CD4-positive, CD25-positive, alpha-beta regulatory T cell (primary cell): ENCODE measurements around the gene MPP4. TPM values are rescaled to one million over a fixed set of nuclear protein-coding genes. Genes with fewer than 3 reads are reported as not detected.
A peak's percentile ranks its signal among the peaks of the same experiment; 100 is the strongest.

Source experiments
- ATAC-seq, 2 donors: fragments of 150-1000 bp; cut with Tn5 transposase; one replicate each; pipeline ENCODE4 v1.10.0; 2021; ENCODE audit warnings: low read depth in 2 of 2, moderate number of reproducible peaks in 2 of 2, moderate library complexity in 1 of 2
- DNase-seq, 3 donors: peaks; one replicate each; pipeline versions ENCODE4 v3.0.0 to v3.0.0-alpha.2; 2012 to 2022; ENCODE audit warnings: mixed read lengths in 1 of 3
- H3K27ac ChIP-seq: one replicate; pipeline ENCODE4 v1.7.0; 2013; ENCODE audit warnings: mild to moderate bottlenecking, low read length; ENCODE audit not compliant: insufficient read depth, poor library complexity, severe bottlenecking
- H3K27me3 ChIP-seq: one replicate; pipeline ENCODE4 v1.7.0; 2013; ENCODE audit warnings: low read length; ENCODE audit not compliant: control insufficient read depth, insufficient read depth
- H3K36me3 ChIP-seq: one replicate; pipeline ENCODE4 v1.7.0; 2013; ENCODE audit warnings: mild to moderate bottlenecking, low read length, moderate library complexity; ENCODE audit not compliant: control insufficient read depth, insufficient read depth
- H3K4me1 ChIP-seq: 2 replicates; pipeline ENCODE4 v1.7.0; 2013; ENCODE audit warnings: mild to moderate bottlenecking, low read length; ENCODE audit not compliant: insufficient read depth, control insufficient read depth, poor library complexity, severe bottlenecking
- H3K4me3 ChIP-seq: one replicate; pipeline ENCODE4 v1.7.0; 2013; ENCODE audit warnings: low read depth, mild to moderate bottlenecking, low read length, moderate library complexity
- H3K9me3 ChIP-seq, 2 experiments: 1 replicate in 1 of 2; 2 replicates in 1 of 2; pipeline ENCODE4 v1.7.0; 2013; ENCODE audit warnings: low read length in 2 of 2, mild to moderate bottlenecking in 1 of 2, moderate library complexity in 1 of 2; ENCODE audit not compliant: control insufficient read depth in 2 of 2
- H3K27ac Mint-ChIP-seq, 3 donors: one replicate each; pipeline ENCODE4 v1.8.0; 2020 to 2022; ENCODE audit warnings: mild to moderate bottlenecking in 3 of 3, mixed read lengths in 3 of 3, moderate library complexity in 2 of 3
- H3K27me3 Mint-ChIP-seq: one replicate; pipeline ENCODE4 v1.8.0; 2022; ENCODE audit warnings: mild to moderate bottlenecking, mixed read lengths
- H3K36me3 Mint-ChIP-seq: one replicate; pipeline ENCODE4 v1.8.0; 2020; ENCODE audit warnings: mixed read lengths
- H3K4me1 Mint-ChIP-seq, 4 donors: one replicate each; pipeline ENCODE4 v1.8.0; 2020 to 2022; ENCODE audit warnings: mixed read lengths in 4 of 4, mild to moderate bottlenecking in 1 of 4
- H3K4me3 Mint-ChIP-seq, 4 donors: one replicate each; pipeline ENCODE4 v1.8.0; 2020 to 2022; ENCODE audit warnings: mild to moderate bottlenecking in 4 of 4, mixed read lengths in 4 of 4, moderate library complexity in 3 of 4
- H3K9me3 Mint-ChIP-seq, 7 donors: one replicate each; pipeline ENCODE4 v1.8.0; 2020 to 2022; ENCODE audit warnings: mixed read lengths in 7 of 7, mild to moderate bottlenecking in 3 of 7, moderate library complexity in 2 of 7
- polyA plus RNA-seq, 4 donors: library from polyadenylated mRNA; unstranded; fragments of 300-500 nt; fragmentation: Illumina TruSeq; gene quantifications; one replicate each; pipeline ENCODE4 v1.2.3, GENCODE V29; 2021
- total RNA-seq: library from RNA; stranded (reverse); gene quantifications from one replicate; pipeline ENCODE4 v1.2.3, GENCODE V29; 2022

Gene MPP4
- total and polyA plus RNA-seq, 5 donors from 2014 or later: not detected

DNA sequence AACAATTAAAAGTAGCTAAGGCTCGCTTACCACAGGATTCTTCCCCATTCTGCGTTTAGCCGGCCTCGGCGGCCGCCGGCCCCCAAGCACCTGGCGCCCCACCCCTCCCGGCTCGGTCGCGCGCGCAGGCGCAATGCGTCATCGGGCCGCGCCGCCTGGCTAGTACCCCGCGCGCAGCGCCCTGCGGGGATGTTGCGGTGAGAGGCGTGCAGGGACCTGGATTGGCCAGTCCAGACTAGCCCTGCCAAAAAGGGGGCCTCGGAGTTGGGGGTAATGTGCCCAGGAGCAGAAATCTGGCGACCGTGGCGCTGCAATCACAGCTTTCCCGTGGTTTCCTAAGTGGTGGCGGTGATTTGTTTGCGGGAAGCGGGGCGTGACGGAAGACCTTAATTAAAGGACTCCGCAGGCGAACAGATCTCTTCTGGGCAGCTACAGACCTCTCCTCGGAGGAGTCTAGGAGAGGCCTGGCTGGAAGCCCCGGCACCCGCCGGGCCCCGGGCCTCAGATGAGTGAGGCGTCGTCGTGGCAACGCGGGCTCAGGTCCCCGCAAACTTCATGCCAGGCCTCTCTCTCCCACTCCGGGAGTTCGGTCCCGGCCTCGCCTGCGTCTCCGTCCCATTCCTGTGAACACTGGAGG lies 55.7 kb downstream of the MPP4 start:
- Mint-ChIP-seq H3K36me3 (no peaks in the 10 kb centered on the region), H3K4me3 (peak overlapping the region; percentile 93 to 98 (median 95)), H3K9me3 (no peaks in the 10 kb centered on the region), H3K27ac (peak overlapping the region; percentile 97 to 99 (median 98)), H3K27me3 (peaks cover 7% of the 10 kb centered on the region), H3K4me1 (peaks cover 0 to 11% (median 10%) of the 10 kb centered on the region in 4 donors)
- Histone ChIP-seq H3K4me3 (peak overlapping the region; percentile 94), H3K4me1 (peaks cover 12% of the 10 kb centered on the region), H3K9me3 (no peaks in the 10 kb centered on the region), H3K27ac (peak overlapping the region; percentile 87), H3K36me3 (no peaks in the 10 kb centered on the region), H3K27me3 (no peaks in the 10 kb centered on the region)
- ATAC-seq (peak; percentile 87 to 89), DNase-seq (peak; percentile 79 to 90 (median 87))

DNA sequence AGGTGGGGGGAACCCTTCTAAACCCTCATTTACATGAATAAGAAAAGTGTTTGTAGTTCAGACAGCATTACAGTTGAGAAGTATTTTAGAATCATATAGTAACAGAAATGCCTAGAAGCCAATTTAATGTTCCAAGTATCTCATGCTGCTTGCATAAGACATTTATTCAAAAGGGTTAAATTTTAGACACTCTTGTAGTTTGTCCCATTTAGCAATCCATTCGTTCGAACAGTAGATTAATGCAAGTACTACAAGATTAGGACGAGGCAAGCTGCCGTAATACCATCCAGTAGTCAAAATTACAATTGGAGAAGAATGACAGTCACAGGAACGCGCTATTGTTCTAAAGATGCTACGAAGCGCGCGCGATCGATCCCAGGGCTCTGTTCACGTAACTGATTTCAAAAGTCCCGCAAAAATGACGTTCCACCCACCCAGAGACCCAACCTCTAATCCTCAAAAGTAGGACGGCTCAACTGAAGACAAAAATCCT lies 56.3 kb downstream of the MPP4 start:
- Mint-ChIP-seq H3K27me3 (peaks cover 6% of the 10 kb centered on the region), H3K4me1 (peaks cover 0 to 11% (median 10%) of the 10 kb centered on the region in 4 donors), H3K9me3 (no peaks in the 10 kb centered on the region), H3K4me3 (peak overlapping the region; percentile 93 to 98 (median 95)), H3K36me3 (no peaks in the 10 kb centered on the region), H3K27ac (peak overlapping the region; percentile 97 to 99 (median 98))
- H3K4me3 ChIP-seq: peak overlapping the region; percentile 94
- H3K27me3 ChIP-seq: no peaks in the 10 kb centered on the region
- no peaks in the 10 kb centered on the region for H3K36me3 ChIP-seq
- DNase-seq (no peak), ATAC-seq (peak; percentile 59 to 61)
- H3K27ac ChIP-seq: peak overlapping the region; percentile 87
- no peaks in the 10 kb centered on the region for H3K9me3 ChIP-seq
- peaks cover 12% of the 10 kb centered on the region for H3K4me1 ChIP-seq

GRCh38 chr2:201639205-201639604 lies 59.2 kb downstream of the MPP4 start:
- peaks cover 0 to 11% (median 10%) of the 10 kb centered on the region in 4 donors for H3K4me1 Mint-ChIP-seq
- Histone ChIP-seq H3K9me3 (no peaks in the 10 kb centered on the region), H3K36me3 (no peaks in the 10 kb centered on the region), H3K27me3 (no peaks in the 10 kb centered on the region), H3K4me3 (no peak overlapping the region), H3K4me1 (peaks cover 12% of the 10 kb centered on the region), H3K27ac (no peak overlapping the region)
- no peaks in the 10 kb centered on the region for H3K9me3 Mint-ChIP-seq
- H3K36me3 Mint-ChIP-seq: peaks cover 7% of the 10 kb centered on the region
- H3K4me3 Mint-ChIP-seq: peak overlapping the region in 1 of 4 donors; percentile 39
- H3K27ac Mint-ChIP-seq: no peak overlapping the region
- DNase-seq: no peak
- no peak for ATAC-seq
- H3K27me3 Mint-ChIP-seq: no peaks in the 10 kb centered on the region

- Mint-ChIP-seq H3K4me1 (peaks cover 0 to 7% (median 5%) of the 10 kb centered on the region in 4 donors), H3K27me3 (no peaks in the 10 kb centered on the region), H3K36me3 (peaks cover 7% of the 10 kb centered on the region), H3K9me3 (no peaks in the 10 kb centered on the region), H3K4me3 (no peak overlapping the region), H3K27ac (peak overlapping the region in 1 of 3 donors; percentile 38)
- Histone ChIP-seq H3K27ac (no peak overlapping the region), H3K27me3 (no peaks in the 10 kb centered on the region), H3K36me3 (no peaks in the 10 kb centered on the region), H3K4me1 (peaks cover 8% of the 10 kb centered on the region), H3K4me3 (no peak overlapping the region), H3K9me3 (no peaks in the 10 kb centered on the region)
- DNase-seq (no peak), ATAC-seq (no peak)
Measured at GRCh38 chr2:201638326-201638725, 60.1 kb downstream of the MPP4 start.

GRCh38 chr2:201633661-201634249 lies 64.7 kb downstream of the MPP4 start:
- Mint-ChIP-seq H3K9me3 (no peaks in the 10 kb centered on the region), H3K4me1 (peaks cover 0 to 2% (median 0%) of the 10 kb centered on the region in 4 donors), H3K36me3 (peaks cover 20% of the 10 kb centered on the region), H3K27ac (no peak overlapping the region), H3K4me3 (no peak overlapping the region), H3K27me3 (no peaks in the 10 kb centered on the region)
- Histone ChIP-seq H3K27ac (no peak overlapping the region), H3K27me3 (no peaks in the 10 kb centered on the region), H3K36me3 (peaks cover 15% of the 10 kb centered on the region), H3K9me3 (no peaks in the 10 kb centered on the region), H3K4me3 (no peak overlapping the region), H3K4me1 (no peaks in the 10 kb centered on the region)
- ATAC-seq: no peak
- no peak for DNase-seq

GRCh38 chr2:201631041-201631440 lies 67.4 kb downstream of the MPP4 start:
- DNase-seq (no peak), ATAC-seq (no peak)
- no peaks in the 10 kb centered on the region for H3K4me1 ChIP-seq
- H3K27me3 Mint-ChIP-seq: no peaks in the 10 kb centered on the region
- no peak overlapping the region for H3K4me3 ChIP-seq
- peaks cover 0 to 2% (median 0%) of the 10 kb centered on the region in 4 donors for H3K4me1 Mint-ChIP-seq
- no peaks in the 10 kb centered on the region for H3K9me3 ChIP-seq
- no peak overlapping the region for H3K4me3 Mint-ChIP-seq
- H3K9me3 Mint-ChIP-seq: no peaks in the 10 kb centered on the region
- peaks cover 15% of the 10 kb centered on the region for H3K36me3 ChIP-seq
- H3K27ac Mint-ChIP-seq: no peak overlapping the region
- H3K27ac ChIP-seq: no peak overlapping the region
- peaks cover 20% of the 10 kb centered on the region for H3K36me3 Mint-ChIP-seq
- H3K27me3 ChIP-seq: no peaks in the 10 kb centered on the region

- Histone ChIP-seq H3K9me3 (no peaks in the 10 kb centered on the region), H3K27me3 (no peaks in the 10 kb centered on the region), H3K4me1 (no peaks in the 10 kb centered on the region), H3K36me3 (peaks cover 15% of the 10 kb centered on the region), H3K4me3 (no peak overlapping the region), H3K27ac (no peak overlapping the region)
- H3K4me3 Mint-ChIP-seq: no peak overlapping the region
- H3K27ac Mint-ChIP-seq: no peak overlapping the region
- H3K9me3 Mint-ChIP-seq: no peaks in the 10 kb centered on the region
- H3K27me3 Mint-ChIP-seq: no peaks in the 10 kb centered on the region
- peaks cover 20% of the 10 kb centered on the region for H3K36me3 Mint-ChIP-seq
- ATAC-seq: no peak
- peaks cover 0 to 2% (median 0%) of the 10 kb centered on the region in 4 donors for H3K4me1 Mint-ChIP-seq
- no peak for DNase-seq
Measured at GRCh38 chr2:201630577-201630976, 67.9 kb downstream of the MPP4 start.
